Measurements from ENCODE around the gene ADGRD2.
A peak's percentile ranks its signal among the peaks of the same experiment; 100 is the strongest.

ADGRD2 gene, protein sequence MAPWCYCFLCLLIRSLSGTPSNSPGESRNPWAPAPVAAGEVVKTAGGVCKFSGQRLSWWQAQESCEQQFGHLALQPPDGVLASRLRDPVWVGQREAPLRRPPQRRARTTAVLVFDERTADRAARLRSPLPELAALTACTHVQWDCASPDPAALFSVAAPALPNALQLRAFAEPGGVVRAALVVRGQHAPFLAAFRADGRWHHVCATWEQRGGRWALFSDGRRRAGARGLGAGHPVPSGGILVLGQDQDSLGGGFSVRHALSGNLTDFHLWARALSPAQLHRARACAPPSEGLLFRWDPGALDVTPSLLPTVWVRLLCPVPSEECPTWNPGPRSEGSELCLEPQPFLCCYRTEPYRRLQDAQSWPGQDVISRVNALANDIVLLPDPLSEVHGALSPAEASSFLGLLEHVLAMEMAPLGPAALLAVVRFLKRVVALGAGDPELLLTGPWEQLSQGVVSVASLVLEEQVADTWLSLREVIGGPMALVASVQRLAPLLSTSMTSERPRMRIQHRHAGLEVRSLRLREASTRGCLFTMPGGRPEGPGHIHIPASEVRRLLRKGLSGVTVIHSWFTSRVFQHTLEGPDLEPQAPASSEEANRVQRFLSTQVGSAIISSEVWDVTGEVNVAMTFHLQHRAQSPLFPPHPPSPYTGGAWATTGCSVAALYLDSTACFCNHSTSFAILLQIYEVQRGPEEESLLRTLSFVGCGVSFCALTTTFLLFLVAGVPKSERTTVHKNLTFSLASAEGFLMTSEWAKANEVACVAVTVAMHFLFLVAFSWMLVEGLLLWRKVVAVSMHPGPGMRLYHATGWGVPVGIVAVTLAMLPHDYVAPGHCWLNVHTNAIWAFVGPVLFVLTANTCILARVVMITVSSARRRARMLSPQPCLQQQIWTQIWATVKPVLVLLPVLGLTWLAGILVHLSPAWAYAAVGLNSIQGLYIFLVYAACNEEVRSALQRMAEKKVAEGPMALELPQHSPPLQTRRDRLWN

DNA sequence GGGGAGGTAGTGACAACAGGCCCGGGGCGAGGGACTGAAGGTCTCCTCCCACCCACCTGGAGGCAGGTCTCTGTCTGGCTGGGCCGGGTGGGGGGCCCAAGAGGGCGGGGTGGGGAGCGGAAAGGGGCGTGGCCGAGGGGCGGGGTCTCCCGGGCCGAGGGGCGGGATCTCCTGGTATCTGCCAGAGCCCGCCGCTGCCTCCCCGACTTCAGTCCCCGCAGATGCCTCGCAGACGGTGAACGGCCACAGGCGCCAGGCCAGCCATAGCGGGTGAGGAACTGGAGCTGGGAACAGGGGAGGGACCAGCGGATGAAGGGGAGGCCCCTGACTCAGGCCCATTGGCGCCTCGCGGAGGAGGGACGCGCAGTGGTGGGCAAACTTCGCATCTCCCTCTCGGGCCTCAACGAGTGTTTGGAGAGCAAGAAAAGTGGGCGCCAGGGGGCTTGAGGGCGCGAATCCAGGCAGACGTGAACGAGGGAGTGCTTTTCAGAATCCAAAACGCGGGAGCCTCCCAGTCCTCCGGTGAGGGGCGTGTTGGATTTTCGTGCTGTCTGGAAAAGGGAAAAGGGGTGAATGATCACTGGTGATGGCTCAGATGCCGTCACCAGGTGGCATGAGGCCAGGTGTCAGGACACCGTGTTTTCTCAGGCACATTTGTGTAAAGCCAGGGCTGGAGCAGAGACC, at the start of gene ADGRD2:
TSS of gene ADGRD2 (plus strand) at position 211 of the 684 bp plus-strand sequence. CDS start 1,216 bp downstream, outside the sequence.
- no peak within 1 kb of the TSS for H3K4me3 ChIP-seq (ENCODE audit: low read length)
- no peak for TF ChIP-seq ZNF274 (IDR thresholded peaks at IDR 0.05; ENCODE audit: low read depth, low read length)

DNA sequence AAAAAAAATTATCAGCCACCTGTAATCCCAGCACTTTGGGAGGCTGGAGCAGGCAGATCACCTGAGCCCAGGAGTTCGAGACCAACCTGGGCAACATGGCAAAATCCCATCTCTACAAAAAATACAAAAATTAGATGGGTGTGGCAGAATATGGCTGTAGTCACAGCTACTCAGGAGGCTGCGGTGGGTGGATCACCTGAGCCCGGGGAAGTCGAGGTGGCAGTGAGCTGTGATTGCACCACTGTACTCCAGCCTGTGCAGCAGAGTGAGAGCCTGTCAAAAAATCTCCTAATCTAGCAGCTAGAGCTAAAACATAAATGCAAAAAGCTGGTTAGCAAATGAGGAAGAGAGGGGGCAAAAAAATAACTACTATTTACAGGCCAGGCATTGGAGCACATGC, 47.0 kb upstream of the ADGRD2 start:
- TF ChIP-seq ZNF274 (IDR thresholded peaks at IDR 0.05; ENCODE audit: low read depth, low read length): no peak
- H3K4me3 ChIP-seq (ENCODE audit: low read length): no peak overlapping the region

DNA sequence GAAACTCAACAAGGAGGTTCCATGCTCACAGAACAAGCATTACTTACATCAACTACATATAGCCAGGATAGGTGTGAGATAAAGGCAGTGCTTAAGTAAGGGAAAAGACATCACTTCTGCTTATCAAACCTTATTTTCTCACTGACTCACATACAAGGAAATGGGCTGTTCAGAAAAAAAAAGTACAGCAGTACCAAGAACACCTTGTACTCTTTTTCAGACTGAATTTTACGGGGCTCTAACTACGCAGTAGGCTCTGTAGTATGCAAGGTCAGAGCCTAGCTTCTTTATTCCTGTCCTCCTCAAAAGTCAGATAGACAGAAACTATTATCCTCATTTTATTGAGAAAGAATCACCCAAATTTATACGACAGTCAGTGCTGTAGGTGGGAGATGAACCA, 40.8 kb upstream of the ADGRD2 start:
- TF ChIP-seq ZNF274 (IDR thresholded peaks at IDR 0.05; ENCODE audit: low read depth, low read length): no peak
- H3K4me3 ChIP-seq (ENCODE audit: low read length): no peak overlapping the region

DNA sequence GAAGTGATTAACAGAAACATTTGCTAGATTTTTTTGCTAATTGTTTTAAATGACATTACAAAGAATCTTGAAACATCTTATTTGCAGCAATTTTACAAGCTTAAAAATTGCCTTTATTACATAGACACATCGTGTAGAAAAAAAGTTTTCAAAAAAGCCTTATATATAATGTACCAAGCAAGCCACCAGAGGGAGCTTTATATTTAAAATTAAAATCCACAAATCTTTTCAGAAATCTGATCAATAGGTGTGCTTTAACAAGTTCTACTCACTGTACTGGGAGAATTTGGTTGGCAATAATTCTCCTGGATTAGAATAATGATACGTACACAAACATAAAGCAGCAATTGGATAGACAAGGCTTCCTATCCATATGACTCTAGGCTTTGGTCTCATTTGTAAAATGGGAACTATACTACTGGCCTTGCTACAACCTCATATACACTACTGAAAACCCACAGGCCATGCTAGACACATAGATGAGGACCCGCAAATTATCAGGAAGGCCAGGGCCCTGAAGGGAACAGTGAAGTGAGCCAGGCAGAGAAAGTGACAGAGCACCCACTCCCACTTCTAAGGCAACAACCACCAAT, 39.8 kb upstream of the ADGRD2 start:
- no peak for TF ChIP-seq ZNF274 (IDR thresholded peaks at IDR 0.05; ENCODE audit: low read depth, low read length)
- H3K4me3 ChIP-seq (ENCODE audit: low read length): no peak overlapping the region

DNA sequence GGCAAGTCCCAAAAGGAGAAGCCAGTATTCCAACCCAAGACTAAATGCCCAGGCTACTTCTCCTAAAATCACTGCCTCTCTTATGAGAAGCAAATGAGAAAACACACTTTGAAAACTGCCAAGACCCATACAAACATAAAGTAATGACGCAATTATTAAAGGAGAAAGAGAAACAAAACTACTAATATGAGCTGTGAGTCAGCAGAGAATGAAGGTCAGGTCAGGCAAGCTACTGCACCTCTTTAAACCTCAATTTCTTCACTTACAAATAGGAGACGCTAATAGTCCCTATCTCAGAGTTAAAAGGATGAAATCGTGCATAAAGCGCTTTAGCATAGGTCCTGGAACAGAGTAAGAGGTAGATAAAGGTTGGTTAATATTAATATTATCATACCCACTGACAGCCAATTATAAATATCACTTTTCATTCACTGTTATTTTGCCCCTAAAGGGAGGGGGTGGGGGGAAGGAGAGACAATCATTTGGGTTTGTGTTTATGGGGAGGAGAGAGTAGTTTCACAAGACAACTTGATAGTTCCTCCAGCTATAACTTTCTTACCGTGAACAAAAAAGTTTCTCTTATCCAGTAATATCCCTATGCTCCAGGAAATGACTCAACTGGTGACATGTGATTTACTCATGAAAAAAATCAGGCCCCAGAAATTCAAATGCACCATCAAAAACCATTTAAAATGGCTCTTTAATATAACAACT, 38.6 kb upstream of the ADGRD2 start:
- no peak for TF ChIP-seq ZNF274 (IDR thresholded peaks at IDR 0.05; ENCODE audit: low read depth, low read length)
- no peak overlapping the region for H3K4me3 ChIP-seq (ENCODE audit: low read length)

DNA sequence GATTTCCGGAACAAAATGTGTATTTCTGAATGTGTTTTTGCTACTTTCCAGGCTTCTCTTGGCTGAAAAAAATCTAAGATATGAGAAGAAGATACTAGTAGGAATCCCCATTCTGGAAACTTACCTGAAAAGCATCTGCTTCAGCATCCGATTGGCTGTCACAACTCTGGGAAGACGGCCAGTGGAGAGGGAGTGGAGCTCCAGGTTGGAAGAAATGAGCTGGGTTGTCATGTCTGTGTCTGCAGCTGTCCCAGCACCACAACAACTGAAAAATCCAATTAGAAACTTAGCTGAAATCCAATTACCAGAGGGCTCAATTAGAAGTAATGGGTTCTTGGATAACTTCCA, 38.0 kb upstream of the ADGRD2 start:
- TF ChIP-seq ZNF274 (IDR thresholded peaks at IDR 0.05; ENCODE audit: low read depth, low read length): no peak
- no peak overlapping the region for H3K4me3 ChIP-seq (ENCODE audit: low read length)

DNA sequence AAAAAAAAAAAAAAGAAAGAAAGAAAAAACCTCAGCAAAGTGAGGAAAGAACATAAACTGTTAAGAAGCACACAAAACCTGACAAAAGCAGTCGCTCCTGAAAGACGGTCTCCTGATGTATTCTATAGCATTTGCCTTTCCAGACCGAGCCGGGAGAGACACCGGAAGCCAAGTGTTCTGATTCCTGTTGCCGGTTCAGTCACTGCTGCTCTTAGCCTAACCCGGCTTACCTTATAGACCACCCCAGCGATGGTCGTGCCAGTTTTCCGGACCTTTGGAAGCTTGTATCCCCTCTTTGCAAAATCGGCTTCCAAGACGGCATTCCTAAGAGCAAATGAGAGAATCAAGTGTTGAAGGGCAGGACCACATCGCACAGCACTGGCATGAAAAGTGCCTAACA, 35.6 kb upstream of the ADGRD2 start:
- peak overlapping the region; percentile 92 for H3K4me3 ChIP-seq (ENCODE audit: low read length)
- TF ChIP-seq ZNF274 (IDR thresholded peaks at IDR 0.05; ENCODE audit: low read depth, low read length): no peak

DNA sequence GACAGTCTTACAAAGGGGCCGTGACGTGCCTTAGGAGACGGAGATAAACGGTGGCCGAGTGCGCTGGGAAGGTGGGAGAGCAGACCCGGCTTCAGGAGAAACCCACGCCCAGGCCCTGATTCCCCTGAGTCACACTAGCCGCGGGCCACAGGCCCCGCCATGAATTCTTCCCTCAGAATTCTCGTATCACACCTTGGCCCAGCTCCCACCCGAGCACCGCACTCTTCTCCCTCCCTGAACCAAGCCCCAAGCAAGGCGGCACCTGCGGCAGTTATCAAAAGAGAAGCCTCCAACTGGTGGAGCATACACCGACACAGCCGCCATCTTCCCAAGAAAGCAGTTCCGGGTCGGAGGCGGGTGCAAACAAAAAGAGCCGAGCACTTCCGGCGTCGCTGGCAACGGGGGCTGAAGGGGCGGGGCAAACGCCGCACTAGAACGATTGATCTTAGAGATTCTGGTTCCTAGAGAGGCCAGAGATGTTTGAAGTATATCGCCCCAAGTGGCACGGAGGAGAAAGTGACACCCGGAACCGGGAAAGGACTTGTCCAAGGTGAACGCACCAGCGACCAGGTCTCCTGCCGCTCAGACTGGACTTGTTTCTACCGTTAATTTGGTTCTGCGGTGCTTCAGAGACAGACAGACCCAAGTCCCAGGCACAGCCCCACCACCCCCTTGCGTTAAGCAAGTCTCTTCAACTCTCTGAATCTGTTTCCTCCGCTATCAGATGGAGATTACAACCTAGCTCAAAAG, 35.0 kb upstream of the ADGRD2 start, which contains the start of gene PSMB7:
TSS of gene PSMB7 (minus strand) at position 341 of the 750 bp plus-strand sequence. CDS start at position 324, 17 bp downstream.
- no peak for TF ChIP-seq ZNF274 (IDR thresholded peaks at IDR 0.05; ENCODE audit: low read depth, low read length)
- peak within 1 kb of the TSS; percentile 92 for H3K4me3 ChIP-seq (ENCODE audit: low read length)

DNA sequence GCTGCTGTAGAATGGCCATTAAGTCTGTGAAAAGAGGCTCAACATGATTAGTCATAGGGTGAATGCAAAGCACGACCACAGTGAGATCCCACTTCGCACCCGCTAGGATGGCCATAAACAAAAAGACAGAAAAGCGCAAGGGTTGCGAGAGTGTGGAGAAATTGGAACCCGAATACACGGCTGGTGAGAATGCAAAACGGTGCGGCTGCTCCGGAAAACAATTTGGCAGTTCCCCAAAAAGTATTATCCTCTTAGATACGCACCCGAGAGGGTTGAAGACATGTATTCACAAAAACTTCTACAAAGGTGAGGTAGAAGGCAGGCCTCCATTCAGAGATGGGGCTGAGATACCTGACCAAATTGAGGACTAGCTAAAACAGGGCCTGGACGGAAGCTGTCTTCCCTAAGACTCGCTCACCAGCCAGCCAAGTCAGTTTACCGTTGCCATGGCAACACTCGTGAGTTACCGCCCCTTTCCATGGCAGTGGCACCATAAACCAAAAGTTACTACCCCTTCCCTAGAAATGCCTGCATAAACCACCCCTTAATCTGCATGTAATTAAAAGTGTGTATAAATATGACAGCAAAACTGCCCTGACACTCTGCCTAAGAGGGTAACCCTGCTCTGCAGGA, 34.3 kb upstream of the ADGRD2 start:
- TF ChIP-seq ZNF274 (IDR thresholded peaks at IDR 0.05; ENCODE audit: low read depth, low read length): no peak
- H3K4me3 ChIP-seq (ENCODE audit: low read length): peak overlapping the region; percentile 19; the same call in 1 of the 2 replicates

DNA sequence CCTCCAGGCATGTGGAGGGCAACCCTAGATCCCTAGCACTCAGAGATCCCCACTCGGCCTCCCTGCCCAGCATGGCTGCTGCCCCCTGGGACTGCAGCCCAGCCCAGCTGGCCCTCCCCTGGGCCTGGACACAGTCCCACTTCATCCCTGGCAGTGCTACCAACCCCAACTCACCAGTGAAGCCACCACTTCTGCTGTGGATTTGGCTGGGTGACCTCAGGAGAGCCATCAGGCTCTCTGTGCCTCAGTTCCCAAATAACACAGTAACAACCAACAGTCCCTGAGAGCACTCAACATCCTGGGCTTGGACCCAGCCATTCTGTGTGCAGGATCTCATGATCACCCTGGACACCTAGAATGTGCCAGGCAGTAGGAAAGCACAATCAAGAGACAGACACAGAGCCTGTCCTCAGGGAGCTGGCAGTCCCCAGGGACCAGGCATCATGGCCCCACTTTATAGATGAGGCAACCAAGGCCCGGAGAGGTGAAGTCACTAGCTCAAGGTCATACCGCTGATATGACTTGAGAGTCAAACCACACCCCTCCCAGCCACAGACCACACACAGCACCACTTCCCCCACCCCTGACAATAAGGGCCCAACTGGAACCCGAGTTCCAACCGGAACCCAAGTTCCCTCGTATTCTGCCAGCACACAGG, 30.3 kb upstream of the ADGRD2 start:
- H3K4me3 ChIP-seq (ENCODE audit: low read length): no peak overlapping the region
- TF ChIP-seq ZNF274 (IDR thresholded peaks at IDR 0.05; ENCODE audit: low read depth, low read length): no peak

DNA sequence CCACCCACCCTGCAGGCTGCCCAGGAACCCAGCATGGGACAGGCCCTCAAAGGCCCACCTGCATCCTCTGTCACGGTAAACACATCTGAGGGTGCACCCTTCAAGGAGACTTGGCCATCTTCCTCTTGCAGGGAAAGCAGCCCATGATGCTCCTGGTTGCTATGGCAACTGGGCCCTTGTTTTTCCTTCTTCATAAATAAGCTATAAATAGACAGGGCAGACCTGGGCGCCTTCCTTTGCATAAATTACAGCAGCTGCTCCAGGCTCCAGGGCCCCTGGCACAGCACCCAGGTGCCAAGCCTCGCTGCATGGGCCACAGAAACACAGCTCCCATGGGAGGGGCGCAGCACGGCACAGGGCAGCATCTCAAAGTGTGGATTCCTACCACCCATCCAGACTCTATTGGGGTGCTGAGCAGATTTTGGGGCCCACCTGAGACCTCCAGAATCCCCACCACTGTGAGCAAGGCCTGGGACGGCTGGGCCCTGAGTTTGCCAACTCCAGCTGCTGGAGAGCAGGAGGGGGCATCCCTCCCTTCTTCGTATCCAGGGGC, 29.2 kb upstream of the ADGRD2 start:
- no peak for TF ChIP-seq ZNF274 (IDR thresholded peaks at IDR 0.05; ENCODE audit: low read depth, low read length)
- H3K4me3 ChIP-seq (ENCODE audit: low read length): no peak overlapping the region
